ENCODE results near the gene NCOA5. TPM values are rescaled to one million over a fixed set of nuclear protein-coding genes. Genes with fewer than 3 reads are reported as not detected.

The NCOA5 gene
- total RNA-seq, 1 donor from 2014 or later: 10.3 TPM

DNA sequence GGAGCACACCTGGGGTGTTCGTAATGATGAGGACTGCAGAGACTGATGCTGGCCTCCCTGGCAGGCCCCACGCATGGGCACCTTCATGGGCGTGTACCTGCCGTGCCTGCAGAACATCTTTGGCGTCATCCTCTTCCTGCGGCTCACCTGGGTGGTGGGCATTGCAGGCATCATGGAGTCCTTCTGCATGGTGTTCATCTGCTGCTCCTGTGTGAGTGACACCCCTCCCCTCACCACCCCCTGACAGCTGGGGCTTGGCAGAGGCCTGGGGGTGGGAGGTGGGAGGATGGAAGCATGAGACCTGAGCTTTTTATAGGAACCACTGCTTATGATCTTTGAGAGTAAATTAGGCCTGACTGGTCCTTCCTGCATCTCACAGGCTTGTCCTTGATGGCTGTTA, 54.0 kb downstream of the NCOA5 start:
- peaks cover 54% of the 10 kb centered on the region for H3K27me3 Mint-ChIP-seq (ENCODE audit: insufficient read depth, low read depth)
- H3K27ac Mint-ChIP-seq: no peak overlapping the region
- Histone ChIP-seq H2AFZ (replicated peaks) (no peak overlapping the region), H4K20me1 (ENCODE audit: low read depth) (peaks cover 54% of the 10 kb centered on the region), H3K9ac (no peak overlapping the region), H3K4me1 (peaks cover 9% of the 10 kb centered on the region), H3F3A (ENCODE audit: low read depth) (peaks cover 17% of the 10 kb centered on the region), H3K27ac (no peak overlapping the region), H3K79me2 (ENCODE audit: low read depth) (no peaks in the 10 kb centered on the region), H3K4me3 (no peak overlapping the region), H3K36me3 (no peaks in the 10 kb centered on the region), H3K4me2 (no peak overlapping the region), H3K27me3 (peaks cover 99% of the 10 kb centered on the region), H3K9me3 (ENCODE audit: low read depth) (no peaks in the 10 kb centered on the region)
- TF ChIP-seq EZH2 (IDR thresholded peaks at IDR 0.05): no peak
- TF ChIP-seq EZH2phosphoT487 (IDR thresholded peaks at IDR 0.05): no peak
- TF ChIP-seq, protein P1, sequence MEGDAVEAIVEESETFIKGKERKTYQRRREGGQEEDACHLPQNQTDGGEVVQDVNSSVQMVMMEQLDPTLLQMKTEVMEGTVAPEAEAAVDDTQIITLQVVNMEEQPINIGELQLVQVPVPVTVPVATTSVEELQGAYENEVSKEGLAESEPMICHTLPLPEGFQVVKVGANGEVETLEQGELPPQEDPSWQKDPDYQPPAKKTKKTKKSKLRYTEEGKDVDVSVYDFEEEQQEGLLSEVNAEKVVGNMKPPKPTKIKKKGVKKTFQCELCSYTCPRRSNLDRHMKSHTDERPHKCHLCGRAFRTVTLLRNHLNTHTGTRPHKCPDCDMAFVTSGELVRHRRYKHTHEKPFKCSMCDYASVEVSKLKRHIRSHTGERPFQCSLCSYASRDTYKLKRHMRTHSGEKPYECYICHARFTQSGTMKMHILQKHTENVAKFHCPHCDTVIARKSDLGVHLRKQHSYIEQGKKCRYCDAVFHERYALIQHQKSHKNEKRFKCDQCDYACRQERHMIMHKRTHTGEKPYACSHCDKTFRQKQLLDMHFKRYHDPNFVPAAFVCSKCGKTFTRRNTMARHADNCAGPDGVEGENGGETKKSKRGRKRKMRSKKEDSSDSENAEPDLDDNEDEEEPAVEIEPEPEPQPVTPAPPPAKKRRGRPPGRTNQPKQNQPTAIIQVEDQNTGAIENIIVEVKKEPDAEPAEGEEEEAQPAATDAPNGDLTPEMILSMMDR (IDR thresholded peaks at IDR 0.05): no peak
- DNase-seq (ENCODE audit: low spot score): no peak
- peaks cover 2% of the 10 kb centered on the region for H3K9me3 Mint-ChIP-seq
- H3K4me1 Mint-ChIP-seq: peaks cover 4% of the 10 kb centered on the region
- H3K36me3 Mint-ChIP-seq: no peaks in the 10 kb centered on the region
- H3K4me3 Mint-ChIP-seq: no peak overlapping the region

DNA sequence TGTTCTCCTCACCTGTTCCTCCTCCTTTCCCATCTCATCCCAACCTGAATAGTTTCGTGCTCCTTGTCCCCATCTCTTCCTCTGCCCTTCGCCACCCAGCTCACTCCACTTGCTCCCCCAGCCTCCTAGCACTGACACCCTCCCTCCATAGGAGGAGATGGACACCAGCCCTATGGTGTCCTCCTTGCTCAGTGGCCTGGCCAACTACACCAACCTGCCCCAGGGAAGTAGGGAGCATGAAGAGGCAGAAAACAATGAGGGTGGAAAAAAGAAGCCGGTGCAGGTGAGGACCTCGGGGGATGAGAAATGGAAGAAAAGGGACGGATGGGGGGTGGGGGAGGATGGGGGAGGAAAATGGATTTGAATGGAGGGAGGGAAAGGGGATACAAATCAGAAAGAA, 54.5 kb downstream of the NCOA5 start:
- H3K9me3 ChIP-seq (ENCODE audit: low read depth): no peaks in the 10 kb centered on the region
- H3K4me3 ChIP-seq: no peak overlapping the region
- H3K4me2 ChIP-seq: no peak overlapping the region
- Mint-ChIP-seq H3K4me1 (peaks cover 3% of the 10 kb centered on the region), H3K36me3 (no peaks in the 10 kb centered on the region), H3K9me3 (no peaks in the 10 kb centered on the region), H3K4me3 (no peak overlapping the region), H3K27ac (no peak overlapping the region), H3K27me3 (ENCODE audit: insufficient read depth, low read depth) (peaks cover 53% of the 10 kb centered on the region)
- peaks cover 9% of the 10 kb centered on the region for H3K4me1 ChIP-seq
- no peak for DNase-seq (ENCODE audit: low spot score)
- H4K20me1 ChIP-seq (ENCODE audit: low read depth): peaks cover 54% of the 10 kb centered on the region
- no peak for TF ChIP-seq EZH2phosphoT487 (IDR thresholded peaks at IDR 0.05)
- TF ChIP-seq, protein P1 (IDR thresholded peaks at IDR 0.05): no peak
- no peak for TF ChIP-seq EZH2 (IDR thresholded peaks at IDR 0.05)
- H3K79me2 ChIP-seq (ENCODE audit: low read depth): no peaks in the 10 kb centered on the region
- peaks cover 17% of the 10 kb centered on the region for H3F3A ChIP-seq (ENCODE audit: low read depth)
- no peak overlapping the region for H3K9ac ChIP-seq
- H3K27ac ChIP-seq: no peak overlapping the region
- H2AFZ ChIP-seq (replicated peaks): no peak overlapping the region
- peaks cover 99% of the 10 kb centered on the region for H3K27me3 ChIP-seq
- no peaks in the 10 kb centered on the region for H3K36me3 ChIP-seq

DNA sequence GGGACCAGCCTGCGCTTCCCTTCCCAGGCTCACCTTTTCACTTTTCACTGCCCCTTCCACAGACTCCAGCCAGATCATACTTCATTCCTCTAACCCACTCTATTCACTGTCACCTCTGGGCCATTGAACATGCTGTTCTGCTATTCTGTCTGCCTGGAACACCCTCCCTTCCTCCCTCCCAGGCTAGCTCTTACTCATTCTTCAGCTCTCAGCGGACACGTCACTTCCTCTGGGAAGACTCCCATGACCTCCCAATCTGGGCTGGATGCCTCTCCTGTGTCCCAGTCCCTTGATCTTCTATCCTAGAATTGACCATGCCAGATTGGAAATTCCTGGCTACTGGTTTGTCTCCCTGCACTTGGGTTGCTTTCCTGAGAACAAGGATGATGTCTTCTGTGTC, 55.7 kb downstream of the NCOA5 start:
- Histone ChIP-seq H3K9me3 (ENCODE audit: low read depth) (no peaks in the 10 kb centered on the region), H3K27me3 (peaks cover 100% of the 10 kb centered on the region), H3K4me3 (no peak overlapping the region), H3K4me1 (peaks cover 9% of the 10 kb centered on the region), H2AFZ (replicated peaks) (no peak overlapping the region), H3K79me2 (ENCODE audit: low read depth) (no peaks in the 10 kb centered on the region), H3K36me3 (no peaks in the 10 kb centered on the region), H3K27ac (no peak overlapping the region), H3K9ac (no peak overlapping the region), H4K20me1 (ENCODE audit: low read depth) (peaks cover 62% of the 10 kb centered on the region), H3F3A (ENCODE audit: low read depth) (peaks cover 17% of the 10 kb centered on the region), H3K4me2 (no peak overlapping the region)
- no peak for DNase-seq (ENCODE audit: low spot score)
- Mint-ChIP-seq H3K9me3 (no peaks in the 10 kb centered on the region), H3K4me1 (peaks cover 3% of the 10 kb centered on the region), H3K27ac (no peak overlapping the region), H3K36me3 (no peaks in the 10 kb centered on the region), H3K27me3 (ENCODE audit: insufficient read depth, low read depth) (peaks cover 61% of the 10 kb centered on the region), H3K4me3 (no peak overlapping the region)
- TF ChIP-seq, protein P1 (IDR thresholded peaks at IDR 0.05): no peak
- TF ChIP-seq EZH2phosphoT487 (IDR thresholded peaks at IDR 0.05) (no peak), EZH2 (IDR thresholded peaks at IDR 0.05) (no peak)
